ENCODE results near the gene PTCH1.

DNA sequence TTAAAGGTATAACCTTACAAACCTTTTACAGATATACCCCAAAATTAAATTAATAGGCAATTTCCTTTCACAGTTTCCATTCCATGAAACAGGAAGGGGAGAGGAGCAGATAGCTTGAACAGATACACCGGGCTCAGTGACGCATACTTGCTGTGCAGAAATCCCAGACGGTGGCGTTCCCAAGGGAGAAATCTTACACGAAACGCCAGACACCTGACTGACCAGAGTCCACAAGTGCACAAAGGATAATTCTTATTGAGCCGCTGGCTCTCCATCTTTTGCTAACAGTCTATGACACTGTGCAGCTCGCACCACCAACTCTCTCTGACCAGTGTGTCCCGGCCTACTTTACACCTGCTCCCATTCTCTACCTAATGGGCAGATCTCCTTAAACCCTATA lies 37.4 kb downstream of the PTCH1 start:
- TF ChIP-seq CTCF (optimal IDR thresholded peaks at IDR 0.05 in 1 of 3, IDR thresholded peaks at IDR 0.05 in 1 of 3, conservative IDR thresholded peaks at IDR 0.05 in 1 of 3; ENCODE audit: extremely low read depth in 1 of 3, insufficient read depth in 2 of 3, low read length in 3 of 3) (no peak), EZH2 (IDR thresholded peaks at IDR 0.05; ENCODE audit: low read length) (no peak)

Measured in keratinocyte (primary cell).